DLD1 (cell line): ENCODE results near the gene SLC1A4.
"Not testable (repeated sequence)": the region's sequence is repeated elsewhere in the genome, so short reads cannot be mapped to it uniquely, and the experiment has no call there.

Experiments
- in situ Hi-C: cut with HindIII; loops from 2 replicates; pipeline ENCODE4 v1.10.0; 2017; ENCODE audit warnings: low sequenced_read_pairs

Gene SLC1A4

DNA sequence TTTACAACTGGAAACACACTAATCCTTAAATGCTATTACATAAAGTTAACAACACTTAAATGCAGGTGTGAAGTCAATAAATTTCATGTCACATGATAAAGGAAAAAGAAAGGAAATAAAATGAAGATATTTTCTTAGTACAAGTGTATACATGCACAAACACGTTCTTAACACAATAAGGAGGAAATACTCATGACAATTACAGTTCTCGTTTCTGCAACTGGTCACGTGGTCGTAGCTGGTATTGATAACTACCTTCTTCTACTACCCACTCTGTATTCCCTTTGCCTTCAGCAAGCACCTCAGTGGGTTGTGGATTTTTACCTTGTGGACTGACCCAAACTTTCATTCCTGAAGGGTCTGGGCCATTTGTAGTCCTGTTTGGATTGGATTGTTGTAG lies 26.1 kb upstream of the SLC1A4 start:
- in situ Hi-C loops, result not testable (repeated sequence)

DNA sequence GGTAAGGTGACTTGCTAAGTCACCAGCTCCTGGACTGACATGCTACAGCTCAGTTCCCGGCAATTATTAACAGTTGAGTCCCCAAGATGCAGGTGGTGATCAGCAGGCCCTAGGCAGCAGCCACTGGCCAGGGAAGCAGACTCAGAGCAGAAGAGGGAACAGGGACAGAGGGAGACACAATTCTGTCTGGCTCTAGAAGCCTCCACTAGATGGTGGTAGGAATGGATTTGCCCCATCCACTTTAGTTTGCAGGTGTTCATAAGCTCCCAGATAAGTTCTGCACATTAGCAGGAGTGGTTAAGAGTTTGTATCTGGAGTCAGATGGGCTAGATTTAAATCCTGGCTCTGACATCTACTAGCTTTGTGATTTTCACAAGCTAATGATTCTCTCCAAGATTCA lies 25.5 kb upstream of the SLC1A4 start:
- in situ Hi-C loops, result no loop called here

DNA sequence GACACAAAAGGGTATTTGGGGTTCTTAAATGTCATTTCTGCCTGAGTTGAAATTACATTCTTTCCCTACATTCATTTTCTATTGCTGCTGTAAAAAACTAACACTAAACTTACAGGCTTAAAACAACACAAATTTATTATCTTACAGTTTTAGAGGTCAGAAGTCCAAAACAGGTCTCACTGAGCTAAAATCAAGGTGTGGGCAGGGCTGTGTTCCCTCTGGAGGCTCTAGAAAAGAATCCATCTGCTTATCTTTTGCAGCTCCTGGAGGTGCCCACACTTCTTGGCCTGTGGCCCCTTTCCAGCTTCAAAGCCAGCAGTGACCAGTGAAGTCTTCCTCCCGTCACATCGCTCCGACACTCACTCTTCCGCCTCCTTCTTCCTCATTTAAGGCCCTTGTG lies 23.2 kb upstream of the SLC1A4 start:
- in situ Hi-C loops, result no loop called here

DNA sequence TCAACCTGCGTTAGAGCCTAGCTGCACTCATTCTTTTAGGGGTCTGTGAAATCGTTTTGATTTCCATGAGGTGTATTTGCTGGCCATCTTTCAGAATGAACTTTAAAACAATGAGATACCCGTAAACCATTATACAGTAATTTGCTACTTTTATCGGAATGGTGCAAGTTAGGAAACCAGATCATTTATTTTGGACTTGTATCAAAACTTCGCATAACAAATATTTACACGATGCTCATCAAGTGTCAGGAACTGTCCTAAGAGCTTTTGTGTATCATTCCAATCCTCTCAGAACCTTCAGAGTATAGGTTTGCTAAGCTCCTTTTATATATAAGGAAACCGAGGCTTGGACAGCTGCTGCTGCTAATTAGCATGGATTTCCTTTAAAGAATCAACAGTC lies 22.4 kb upstream of the SLC1A4 start:
- in situ Hi-C loops, result no loop called here

DNA sequence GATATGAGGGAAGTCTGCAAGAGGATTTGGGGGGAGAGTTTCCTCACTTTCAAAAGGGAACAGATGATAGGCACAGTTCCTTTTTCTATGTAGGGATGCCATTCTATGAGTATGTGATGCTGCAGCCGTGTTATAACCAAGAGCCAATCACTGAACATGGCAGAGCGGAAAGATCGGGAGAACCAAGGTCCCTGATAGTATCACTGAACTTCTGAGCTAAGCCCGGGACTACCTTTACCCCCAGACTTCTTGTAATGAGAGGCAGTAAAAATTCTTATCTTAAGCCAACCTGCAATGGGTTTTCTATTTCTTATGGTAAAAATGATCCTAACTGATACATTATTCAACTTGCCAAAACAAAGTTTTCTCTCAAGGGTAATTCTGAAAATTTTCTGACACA lies 21.6 kb upstream of the SLC1A4 start:
- in situ Hi-C loops, result no loop called here

DNA sequence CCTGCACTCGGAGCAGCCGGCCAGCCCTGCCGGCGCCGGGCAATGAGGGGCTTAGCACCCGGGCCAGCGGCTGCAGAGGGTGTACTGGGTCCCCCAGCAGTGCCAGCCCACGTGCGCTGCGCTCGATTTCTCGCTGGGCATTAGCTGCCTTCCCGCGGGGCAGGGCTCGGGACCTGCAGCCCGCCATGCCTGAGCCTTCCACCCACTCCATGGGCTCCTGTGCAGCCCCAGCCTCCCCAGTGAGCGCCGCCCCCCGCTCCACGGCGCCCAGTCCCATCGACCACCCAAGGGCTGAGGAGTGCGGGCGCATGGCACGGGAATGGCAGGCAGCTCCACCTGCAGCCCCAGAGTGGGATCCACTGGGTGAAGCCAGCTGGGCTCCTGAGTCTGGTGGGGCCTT lies 20.1 kb upstream of the SLC1A4 start:
- in situ Hi-C loops, result not testable (repeated sequence)

DNA sequence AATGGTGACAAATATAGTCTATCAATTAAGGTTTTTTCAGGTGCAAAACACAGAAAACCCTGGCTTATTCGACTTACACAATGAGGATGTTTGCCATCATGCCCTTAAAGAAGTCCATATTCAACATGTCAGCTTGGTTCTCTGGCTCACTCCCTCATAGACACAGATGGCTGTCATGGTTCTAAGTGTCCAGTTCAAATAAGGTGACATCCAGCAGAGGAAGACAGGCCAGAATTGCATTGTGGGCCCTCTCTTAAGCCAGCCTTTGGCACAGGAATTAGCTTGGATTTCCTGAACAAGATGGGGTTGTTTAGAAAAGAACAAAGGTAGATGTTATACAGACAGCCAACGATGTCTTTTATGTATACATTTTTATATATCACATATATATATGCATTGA lies 18.7 kb upstream of the SLC1A4 start:
- in situ Hi-C loops, result no loop called here

DNA sequence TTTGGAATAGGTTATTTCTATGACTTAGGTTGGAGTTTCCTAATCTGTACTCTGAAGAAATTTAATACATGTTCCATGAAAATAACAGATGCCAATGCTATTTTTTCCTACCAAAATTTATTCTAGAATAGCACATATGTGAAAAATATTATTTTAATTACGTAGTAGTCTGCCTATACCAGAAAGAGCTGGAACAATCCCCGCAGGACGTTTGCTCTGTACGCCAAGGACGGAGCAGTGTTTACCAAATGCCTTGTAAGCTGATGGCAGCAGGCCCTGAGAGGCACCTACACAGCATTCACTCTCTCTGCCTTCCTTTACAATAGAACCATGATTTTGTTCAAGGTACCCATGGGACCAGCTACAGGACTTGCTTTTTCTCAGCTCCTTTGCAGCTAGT lies 16.8 kb upstream of the SLC1A4 start:
- in situ Hi-C loops, result no loop called here

DNA sequence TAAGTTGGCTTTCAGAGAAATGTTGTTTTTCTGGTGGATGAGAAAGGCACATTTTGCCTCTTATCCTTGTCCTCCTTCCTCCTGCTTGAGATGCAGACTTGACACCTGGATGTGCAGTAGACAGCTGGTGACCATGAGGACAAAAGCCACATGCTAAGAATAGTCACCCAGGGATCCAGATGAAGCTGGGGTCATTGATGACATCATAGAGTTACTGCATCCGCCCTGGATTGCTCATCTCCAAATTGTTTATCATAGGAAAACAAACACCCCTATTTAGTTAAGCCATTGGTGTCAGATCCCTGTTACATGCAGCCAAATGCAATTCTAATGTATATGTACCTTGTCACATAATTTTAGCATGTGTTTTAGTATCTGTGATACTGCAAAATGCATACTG lies 16.3 kb upstream of the SLC1A4 start:
- in situ Hi-C loops, result no loop called here

DNA sequence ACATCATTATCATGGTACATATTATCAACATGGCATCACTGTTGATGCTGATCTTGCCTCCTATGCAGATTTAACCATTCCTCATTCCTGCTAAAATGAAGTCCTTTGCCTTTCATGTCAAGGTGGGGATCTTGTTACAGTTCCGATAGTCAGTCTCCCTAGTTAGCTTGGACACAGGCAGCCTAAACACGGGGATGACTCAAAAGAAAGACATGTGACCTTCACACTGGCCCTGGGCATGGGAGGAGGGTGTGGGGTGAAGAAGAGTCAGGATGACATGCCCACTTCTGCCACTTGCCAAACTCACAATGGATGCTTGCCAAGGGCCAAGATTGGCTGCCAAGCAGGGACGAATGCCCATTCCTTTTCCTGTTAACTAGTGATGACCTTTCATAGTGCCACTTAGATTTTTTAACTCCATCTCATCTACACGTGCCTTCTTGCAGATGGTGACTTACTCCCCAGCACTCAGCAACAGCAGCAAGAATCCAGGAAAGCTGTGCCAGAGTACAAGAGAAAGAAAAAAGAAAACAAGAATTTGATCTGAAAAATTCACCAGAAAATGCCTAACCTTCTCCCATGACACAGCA lies 13.9 kb upstream of the SLC1A4 start:
- in situ Hi-C loops, result no loop called here

DNA sequence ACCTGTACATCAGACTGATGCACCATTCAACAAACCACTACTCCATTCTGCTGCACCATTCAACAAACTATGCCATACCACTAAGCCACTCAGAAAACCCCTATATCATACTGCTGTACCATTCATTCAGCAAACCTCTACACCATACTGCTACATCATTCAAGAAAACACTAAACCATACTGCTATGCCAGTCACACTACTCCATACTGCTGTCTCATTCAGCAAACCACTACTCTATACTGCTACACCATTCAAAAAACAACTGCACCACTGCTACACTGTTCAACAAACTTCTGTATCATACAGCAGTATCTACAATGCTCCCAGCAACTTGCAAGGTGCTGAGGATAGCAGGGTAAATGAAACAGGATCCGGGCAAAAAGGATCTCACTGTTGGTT lies 12.9 kb upstream of the SLC1A4 start:
- in situ Hi-C loops, result no loop called here

DNA sequence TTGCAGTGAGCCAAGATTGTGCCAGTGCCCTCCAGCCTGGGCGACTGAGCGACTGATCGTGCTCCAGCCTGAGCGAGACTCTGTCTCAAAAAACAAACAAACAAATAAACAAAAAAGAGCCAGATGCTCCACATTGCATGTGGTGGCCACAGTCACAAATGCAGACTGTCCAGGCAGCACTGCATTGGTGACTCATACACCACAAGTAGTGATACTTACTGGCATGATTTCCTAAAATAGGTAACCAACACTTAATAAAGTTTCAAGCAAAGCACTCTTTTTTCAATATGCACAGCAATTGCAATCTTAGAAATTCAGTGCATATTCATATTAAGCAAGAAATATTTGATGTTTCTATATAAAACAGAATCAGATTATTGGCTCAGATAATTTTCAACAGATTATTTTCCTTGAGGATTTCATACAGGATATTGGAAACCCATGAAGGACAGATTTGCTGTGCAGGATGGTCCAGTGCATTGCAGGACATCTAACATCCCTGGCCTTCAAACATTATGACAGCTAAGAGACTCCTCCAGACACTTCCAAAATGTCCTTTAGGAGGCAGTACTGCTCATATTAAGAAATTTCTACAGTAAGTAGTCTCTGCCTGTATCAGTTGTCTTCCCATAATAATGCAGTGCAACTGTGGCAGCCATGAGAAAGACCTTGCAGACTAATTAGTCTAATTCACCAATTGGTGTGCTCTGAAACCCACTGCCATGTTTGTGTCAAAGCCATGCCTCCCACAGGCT lies 10.5 kb upstream of the SLC1A4 start:
- in situ Hi-C loops, result no loop called here

DNA sequence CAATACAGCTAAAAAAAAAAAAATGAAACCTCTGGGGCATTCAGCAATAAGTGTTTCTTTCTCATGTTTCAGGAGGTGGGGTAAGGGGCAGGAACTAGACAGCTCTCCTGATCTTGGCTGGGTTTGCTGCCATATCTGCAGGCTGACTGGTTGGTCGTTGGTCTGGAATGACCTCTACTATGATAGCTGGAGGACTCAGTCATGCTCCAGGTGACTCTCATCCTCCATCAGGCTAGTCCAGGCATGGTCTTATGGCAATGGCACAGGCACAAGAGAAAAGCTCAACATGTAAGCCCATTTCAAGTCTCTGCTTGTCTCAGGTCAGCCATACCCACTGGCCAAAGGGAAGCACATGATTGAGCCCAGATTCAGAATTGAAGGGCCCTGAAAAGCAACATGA lies 9.5 kb upstream of the SLC1A4 start:
- in situ Hi-C loops, result no loop called here

DNA sequence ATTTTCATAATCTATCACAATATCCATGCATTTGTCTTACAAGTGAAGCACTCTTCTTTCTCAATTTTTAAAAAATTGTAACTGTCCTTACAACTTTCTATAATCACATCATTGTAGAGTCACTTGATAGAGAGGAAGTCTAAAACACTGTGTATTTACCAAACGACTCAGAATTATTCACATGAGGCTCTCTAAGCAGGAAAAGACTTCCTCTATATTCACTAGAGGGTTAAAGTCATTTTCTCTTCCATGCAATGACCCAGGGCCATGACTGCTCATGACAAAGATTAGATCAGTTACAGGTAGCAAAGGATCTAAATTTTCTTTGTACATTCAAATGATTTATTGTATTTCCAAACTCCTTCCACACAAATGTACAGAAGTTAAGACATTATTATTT lies 9.0 kb upstream of the SLC1A4 start:
- in situ Hi-C loops, result no loop called here

DNA sequence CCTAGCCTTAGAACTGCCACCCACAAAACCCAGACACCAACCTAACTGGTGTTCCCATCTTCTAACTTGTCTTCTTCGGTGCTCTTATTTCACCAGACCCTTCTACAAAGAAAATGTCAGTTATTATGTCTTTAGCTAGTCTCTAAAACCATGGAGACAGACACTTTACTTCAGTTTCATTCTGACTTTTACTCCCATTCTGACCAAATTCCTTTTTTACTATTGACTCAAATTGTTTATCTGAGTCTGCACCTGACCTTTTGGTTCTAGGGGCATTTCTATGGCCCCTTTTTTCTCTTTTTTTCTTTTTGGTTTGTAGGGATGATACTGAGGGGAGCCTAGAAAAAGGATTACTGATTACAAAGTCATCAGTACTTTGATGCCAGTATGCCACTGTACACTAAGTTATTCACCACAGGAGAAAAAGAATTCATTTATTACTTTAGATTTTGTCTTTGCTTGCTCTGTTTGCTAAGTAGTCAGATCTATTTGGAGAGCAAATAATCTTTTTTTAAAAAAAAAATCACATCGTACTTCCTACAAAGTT lies 6.8 kb upstream of the SLC1A4 start:
- in situ Hi-C loops, result no loop called here

DNA sequence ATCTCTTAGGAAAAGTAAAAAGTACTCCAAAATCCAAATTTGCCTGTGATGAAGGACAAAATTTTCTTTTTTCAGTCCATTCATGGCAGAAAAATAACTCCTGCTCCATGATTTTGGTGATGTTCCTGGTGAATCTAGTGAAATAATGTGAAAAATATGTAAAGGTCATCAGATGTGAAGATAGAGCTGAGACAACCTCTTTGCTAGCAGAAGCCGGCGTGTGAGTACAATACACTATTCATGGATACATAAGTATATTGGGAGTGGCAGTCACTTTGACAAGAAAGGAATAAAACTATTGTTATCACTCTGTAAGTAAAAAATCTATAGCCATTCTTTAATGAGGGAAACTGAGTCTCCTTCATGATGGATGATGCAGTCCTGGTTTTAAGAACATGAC lies 6.3 kb upstream of the SLC1A4 start:
- in situ Hi-C loops, result no loop called here

DNA sequence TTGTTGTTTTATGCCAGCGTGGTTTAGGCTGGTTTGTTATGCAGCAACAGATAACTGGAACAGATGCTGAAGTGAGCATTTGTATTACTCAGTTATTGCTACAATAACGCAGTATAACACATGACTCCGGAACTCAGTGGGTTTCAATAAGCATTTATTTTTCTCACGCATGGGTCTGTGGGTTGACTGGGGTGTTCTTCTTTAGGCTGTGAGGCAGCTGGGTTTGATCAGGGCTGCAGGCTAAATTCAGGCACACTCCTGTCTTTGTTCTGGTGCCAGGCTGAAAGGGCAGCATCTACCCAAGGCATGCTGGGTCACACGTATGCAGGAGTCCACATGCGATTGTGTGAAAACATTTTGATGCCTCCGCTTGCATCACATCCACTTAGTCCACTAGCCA lies 3.8 kb upstream of the SLC1A4 start:
- in situ Hi-C loops, result no loop called here

DNA sequence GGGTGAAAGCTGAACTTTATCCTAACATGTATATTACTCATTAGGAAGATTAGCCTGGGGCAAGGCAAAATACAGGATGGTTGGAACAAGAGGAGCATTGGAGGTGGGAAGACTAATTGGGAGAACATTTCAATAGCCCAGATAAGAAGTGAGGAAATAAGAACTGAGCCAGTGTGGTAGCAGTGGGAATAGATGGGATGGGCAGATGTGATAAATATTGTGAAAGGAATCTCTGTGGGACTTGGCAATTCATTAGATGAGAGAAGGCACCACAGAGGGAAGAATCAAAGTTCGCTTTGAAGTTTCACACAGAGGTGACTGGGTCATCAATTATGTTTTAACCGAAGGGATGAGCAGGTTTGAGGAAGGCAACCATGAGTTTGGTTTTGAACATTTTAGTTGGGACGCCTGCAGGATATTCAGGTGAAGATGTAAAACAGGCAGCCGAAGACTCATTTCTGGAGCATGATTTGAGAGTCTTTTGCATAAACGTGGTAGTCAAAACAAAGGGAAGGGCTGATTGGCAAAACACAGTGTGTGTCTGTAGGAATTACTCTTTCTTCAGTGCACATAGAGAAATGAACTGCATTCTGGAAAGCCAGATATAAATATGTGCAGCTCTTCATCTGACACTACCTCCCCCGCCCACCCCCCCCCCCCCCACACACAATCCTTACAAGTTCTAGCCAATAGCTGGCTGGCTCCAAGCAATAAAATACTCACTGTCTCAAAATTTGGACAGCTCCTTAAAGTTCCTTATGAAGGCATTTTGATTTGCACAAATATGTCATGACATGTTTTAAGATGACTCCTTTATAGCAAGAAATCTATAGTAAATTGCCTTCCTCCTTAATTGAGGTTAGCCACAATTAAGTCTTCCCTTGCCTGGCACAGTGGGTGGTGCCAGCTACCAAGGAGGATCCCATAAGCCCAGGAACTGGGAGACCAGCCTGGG lies 1.9 kb upstream of the SLC1A4 start:
- in situ Hi-C loops, result no loop called here

DNA sequence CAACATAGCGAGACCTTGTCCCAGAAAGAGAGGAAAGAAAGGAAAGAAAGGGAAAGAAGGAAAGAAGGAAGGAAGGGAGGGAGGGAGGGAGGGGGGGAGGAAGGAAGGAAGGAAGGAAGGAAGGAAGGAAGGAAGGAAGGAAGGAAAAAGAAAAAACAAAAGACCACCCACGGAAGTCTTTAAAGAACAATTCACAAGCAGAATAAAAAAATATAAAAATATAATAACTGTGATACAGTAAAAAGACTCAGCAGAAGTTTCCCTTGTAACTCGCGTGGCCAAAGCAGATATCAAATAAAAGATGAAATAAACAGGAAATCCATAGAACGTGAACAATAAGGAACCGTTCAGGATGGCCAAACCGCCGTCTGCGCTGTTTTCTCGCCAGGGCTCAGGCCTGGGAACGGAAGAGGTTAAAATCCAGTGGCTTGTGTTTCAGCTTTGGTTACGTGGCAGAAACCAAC lies 1.2 kb upstream of the SLC1A4 start:
- in situ Hi-C loops, result no loop called here

DNA sequence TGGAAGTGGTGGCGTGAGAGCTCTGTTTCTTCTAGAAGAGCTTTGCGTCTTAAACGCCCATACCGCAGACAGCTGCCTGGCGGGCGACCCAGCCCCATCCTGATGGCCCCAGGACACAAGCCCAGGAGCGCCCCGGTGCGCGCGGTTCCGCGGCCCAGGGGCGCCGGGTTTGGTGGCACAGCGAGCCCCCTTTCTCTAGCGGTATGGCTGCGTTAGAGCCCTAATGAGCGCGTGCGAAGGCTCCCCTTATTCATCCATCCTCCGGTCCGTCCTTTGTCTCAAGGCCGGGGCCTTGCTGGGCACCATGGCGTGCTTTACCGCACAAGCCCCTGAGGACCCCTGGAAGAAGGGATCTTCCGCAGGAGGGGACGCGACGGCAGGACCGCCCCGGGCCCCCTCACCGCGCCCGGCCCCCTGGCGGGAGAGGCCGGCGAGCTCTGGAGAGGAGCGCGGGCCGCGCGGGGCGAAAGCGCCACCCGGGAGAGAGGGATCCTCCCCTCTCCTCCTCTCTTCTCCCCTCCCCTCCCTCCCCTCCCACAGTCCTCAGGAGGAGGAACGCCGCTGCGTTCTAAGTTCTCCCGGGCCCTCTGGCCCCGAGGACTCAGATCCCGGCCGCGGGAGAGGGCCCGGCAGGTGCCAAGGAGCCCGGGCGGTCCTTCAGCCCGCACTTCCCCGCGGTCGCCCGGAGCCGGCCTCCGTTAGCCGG lies 626 bp upstream of the SLC1A4 start:
- in situ Hi-C loops, result no loop called here
